ENCODE measurements around the gene MOXD1. TPM values are rescaled to one million over a fixed set of nuclear protein-coding genes. Genes with fewer than 3 reads are reported as not detected.

Gene MOXD1
- total RNA-seq, 1 donor: 78.8 TPM

DNA sequence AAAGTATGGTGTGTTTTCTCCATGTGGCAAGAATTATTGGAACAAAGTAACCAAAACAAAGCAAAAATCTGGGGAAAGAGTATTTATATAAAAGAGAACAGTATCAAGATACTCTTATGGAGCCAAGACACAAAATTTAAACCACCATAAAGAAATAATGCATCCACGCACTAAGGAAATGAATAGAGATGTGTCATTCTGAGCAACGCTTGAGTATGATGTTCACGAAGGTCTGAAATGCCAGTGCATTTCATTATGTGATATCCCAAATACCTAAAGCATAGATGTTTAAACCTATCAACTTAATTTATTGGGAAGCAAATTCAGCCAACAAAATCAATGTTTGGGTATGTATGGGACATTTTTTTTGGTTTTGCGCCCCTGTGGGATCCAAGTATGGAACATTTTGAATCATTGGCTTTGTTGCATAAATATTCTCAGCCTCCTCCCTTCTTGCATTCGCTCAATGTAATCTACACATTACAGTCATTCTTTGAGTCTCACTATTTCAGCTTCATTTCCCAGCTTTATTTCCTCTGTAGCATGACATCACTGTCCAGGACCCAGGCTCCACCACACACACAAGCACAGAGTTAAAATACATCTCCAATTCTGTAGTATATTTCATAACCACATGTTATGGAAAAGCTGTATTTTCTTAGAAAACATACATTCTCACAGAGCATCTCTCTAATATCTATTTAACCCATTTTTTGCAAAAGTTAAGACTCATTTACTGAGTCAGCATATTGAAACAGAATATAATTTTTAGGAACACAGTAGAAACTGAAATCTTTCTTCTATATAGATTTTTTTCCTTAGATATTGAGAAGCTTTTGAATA lies 11.6 kb upstream of the MOXD1 start:
- no peak overlapping the region for H3K4me3 ChIP-seq (ENCODE audit: low read depth, low read length)
- TF ChIP-seq, protein P1, sequence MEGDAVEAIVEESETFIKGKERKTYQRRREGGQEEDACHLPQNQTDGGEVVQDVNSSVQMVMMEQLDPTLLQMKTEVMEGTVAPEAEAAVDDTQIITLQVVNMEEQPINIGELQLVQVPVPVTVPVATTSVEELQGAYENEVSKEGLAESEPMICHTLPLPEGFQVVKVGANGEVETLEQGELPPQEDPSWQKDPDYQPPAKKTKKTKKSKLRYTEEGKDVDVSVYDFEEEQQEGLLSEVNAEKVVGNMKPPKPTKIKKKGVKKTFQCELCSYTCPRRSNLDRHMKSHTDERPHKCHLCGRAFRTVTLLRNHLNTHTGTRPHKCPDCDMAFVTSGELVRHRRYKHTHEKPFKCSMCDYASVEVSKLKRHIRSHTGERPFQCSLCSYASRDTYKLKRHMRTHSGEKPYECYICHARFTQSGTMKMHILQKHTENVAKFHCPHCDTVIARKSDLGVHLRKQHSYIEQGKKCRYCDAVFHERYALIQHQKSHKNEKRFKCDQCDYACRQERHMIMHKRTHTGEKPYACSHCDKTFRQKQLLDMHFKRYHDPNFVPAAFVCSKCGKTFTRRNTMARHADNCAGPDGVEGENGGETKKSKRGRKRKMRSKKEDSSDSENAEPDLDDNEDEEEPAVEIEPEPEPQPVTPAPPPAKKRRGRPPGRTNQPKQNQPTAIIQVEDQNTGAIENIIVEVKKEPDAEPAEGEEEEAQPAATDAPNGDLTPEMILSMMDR (IDR thresholded peaks at IDR 0.05; ENCODE audit: insufficient read depth, low read length): no peak
- DNase-seq (ENCODE audit: low read depth): peak; percentile 52

DNA sequence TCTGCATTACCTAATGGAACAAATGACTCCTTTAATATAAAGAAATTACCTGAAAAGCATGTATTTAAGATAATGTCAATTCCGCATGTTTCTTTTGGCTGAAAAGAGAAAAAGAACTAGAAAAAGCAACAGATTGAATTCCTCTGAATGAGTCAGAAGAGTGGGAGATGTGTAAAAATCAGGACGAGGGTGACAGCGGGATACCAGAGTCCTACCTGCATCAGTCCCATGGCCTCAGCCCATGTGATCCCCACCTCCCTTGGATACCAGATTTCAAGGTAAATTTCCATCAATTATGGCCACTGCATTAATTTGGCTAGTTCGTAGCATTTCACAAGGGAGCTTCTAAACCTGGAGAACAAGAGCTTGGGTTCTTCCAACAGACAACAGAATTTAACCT lies 10.0 kb upstream of the MOXD1 start:
- H3K4me3 ChIP-seq (ENCODE audit: low read depth, low read length): no peak overlapping the region
- no peak for DNase-seq (ENCODE audit: low read depth)
- TF ChIP-seq, protein P1 (IDR thresholded peaks at IDR 0.05; ENCODE audit: insufficient read depth, low read length): no peak

DNA sequence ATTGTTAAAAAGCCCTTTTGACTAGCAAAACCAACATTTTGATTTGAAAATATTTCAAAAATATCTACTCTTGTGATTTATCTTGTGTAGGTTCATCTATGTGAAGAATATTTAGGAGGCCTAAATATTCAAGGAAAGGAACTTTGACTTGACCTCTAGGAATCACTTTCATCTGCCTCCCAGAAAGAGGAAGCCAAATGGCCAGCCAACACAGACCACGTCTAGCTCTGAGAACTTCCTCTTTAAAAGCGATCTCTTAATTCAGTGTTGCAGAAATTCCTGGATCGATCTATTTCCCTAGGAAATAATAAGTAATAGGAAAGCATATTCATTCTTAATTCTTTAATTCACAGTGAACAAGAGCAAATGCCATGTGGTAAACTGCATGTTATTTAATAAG lies 9.6 kb upstream of the MOXD1 start:
- TF ChIP-seq, protein P1 (IDR thresholded peaks at IDR 0.05; ENCODE audit: insufficient read depth, low read length): no peak
- DNase-seq (ENCODE audit: low read depth): no peak
- no peak overlapping the region for H3K4me3 ChIP-seq (ENCODE audit: low read depth, low read length)

DNA sequence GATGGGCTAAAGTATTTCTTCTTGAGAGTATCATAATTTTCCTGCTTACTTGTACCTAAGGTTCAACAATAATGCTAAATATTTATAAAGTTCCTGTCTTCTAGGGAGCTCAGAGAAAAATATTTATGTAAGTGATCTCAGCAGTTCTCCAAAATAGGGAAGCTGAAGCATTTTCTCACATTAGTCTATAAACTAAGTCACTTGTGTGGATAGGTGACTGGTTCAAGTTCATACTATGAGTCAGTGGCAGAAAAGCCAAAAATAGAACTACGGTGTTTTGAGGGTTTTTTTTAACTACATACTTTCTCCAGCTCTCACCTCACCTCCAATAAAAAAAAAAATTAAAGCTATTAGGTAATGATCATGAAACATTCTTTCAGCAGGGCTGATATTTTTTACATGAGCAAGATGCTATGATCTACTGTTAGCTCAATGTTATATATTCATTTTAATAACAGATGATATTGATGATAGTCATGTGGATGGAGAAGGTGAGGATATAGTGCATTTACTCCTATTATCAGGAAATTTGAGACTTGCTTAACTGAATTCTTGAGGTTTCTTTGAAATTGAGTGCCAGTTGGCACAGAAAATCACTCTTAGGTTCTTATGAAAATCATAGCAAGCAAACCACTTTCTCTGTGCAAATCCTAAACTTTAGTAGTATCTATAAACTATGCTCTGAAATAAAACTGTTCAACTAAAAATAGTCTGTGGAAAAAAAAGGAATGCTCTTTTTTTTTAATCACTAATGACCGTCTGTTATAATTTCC lies 4.1 kb upstream of the MOXD1 start:
- TF ChIP-seq, protein P1 (IDR thresholded peaks at IDR 0.05; ENCODE audit: insufficient read depth, low read length): no peak
- H3K4me3 ChIP-seq (ENCODE audit: low read depth, low read length): no peak overlapping the region
- peak; percentile 60 for DNase-seq (ENCODE audit: low read depth)

DNA sequence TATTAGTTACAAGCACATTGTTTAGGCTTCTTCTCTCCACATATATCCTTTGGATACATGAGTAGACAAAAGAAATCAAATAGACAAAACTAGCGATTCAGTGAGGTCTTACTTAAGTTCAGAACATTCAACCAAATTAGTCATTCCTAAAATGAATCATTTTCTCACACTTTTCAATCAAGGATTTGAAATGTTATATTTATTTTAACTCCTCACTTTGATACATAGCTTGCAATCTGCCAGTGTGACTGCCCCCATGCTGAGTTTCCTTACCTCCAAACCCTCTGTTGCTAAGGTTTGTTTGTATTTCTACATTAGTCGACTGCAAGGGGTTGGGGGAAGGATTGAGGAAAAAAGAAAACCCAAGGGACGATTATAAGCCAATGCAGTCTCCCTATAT lies 3.5 kb upstream of the MOXD1 start:
- no peak overlapping the region for H3K4me3 ChIP-seq (ENCODE audit: low read depth, low read length)
- no peak for DNase-seq (ENCODE audit: low read depth)

DNA sequence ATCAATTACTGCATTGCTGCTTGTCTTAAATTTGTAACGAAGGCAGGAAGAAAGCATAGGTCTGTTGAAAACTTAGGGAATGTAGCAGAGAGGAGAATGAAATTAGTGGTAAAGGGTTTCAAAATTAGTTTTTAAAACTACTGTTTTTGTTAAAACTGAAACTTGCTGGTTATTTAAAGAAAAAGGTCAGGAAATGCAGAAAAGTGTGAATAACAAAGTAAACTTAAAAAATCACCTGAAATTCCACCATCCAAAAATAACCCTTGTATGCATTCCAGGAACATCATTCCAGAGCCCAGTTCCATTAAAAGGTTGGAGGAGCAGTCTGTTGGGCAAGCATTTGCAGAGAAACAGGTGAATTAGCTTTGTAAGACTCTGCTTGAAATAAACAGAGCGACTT lies 3.1 kb upstream of the MOXD1 start:
- TF ChIP-seq, protein P1 (IDR thresholded peaks at IDR 0.05; ENCODE audit: insufficient read depth, low read length): no peak
- DNase-seq (ENCODE audit: low read depth): no peak
- no peak overlapping the region for H3K4me3 ChIP-seq (ENCODE audit: low read depth, low read length)

More for the DNA sequence above, 3.5 kb upstream of the MOXD1 start:
- TF ChIP-seq, protein P1 (IDR thresholded peaks at IDR 0.05; ENCODE audit: insufficient read depth, low read length): no peak

Data from fibroblast of the aortic adventitia (primary cell).